HG03520 (cell line): ENCODE results near the gene CIITA.

Experiments
- ATAC-seq: cut with Tn5 transposase; IDR thresholded peaks from one replicate; pipeline ENCODE4 v1.9.1; 2021; ENCODE audit warnings: mild to moderate bottlenecking, moderate library complexity; ENCODE audit not compliant: unreplicated experiment

CIITA gene

DNA sequence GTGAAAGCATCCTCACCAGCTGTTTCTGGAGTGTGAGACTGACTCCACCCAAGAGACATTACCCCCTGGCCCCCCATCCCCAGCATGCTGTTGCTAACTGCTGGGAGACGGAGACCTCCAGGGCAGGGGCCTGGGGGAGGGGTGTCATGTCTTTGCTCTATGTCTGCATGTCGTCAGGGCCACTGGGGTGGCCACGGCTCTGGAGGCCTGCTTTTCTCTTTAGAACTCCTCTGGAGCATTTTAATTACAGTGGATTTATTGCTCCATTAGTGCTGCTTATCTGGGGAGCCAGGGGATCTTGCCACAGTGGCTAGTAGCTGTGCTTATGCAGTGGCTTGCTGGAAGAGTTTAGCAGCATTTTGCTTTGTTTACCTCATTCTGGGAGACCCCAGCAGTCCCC lies 99.6 kb downstream of the CIITA start:
- ATAC-seq, result no peak

DNA sequence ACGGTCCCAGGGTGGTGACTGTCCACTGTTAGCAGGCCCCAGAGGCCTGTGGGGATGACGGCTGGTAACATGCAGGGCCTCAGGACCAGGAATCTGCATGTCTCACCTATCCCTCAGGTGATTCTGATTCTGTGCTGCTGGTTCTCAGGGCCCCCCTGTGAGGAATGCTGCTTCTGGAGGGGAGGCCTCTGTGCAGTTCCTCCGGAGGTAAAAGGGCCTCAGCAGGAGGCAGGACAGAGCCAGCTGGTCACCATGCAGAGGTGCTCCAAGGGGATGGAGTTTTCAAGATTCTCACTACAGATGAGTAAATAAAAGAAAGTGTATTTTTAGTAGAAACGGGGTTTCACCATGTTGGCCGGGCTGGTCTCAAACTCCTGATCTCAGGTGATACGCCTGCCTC lies 101.1 kb downstream of the CIITA start:
- no peak for ATAC-seq

DNA sequence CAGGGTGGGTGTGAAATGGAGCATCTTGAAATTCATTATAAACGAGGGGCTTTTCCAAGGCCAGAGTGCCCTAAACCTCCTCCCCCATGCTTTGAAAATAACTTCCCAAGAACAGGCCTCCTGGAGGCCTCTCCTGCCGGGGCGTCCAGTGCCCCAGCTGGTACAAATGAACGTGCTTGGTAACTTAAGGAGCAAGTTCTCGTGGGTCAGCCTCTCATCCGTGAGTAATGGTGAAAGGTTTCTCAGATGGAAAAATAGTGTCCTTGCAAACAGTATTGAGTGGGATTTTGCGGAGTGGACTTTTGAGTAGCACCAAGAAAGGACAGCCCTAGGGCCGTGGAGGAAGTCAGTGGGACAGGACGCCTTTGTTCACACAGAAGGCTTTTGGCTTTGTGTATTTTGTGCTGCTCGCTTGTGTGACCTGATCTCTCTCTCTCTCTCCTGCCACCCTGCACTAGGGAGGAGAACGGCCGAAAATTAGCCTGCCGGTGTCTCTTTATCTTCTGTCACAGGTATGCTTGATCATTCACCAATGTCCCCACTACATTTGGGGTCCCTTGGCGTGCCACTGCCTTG lies 102.0 kb downstream of the CIITA start:
- no peak for ATAC-seq

DNA sequence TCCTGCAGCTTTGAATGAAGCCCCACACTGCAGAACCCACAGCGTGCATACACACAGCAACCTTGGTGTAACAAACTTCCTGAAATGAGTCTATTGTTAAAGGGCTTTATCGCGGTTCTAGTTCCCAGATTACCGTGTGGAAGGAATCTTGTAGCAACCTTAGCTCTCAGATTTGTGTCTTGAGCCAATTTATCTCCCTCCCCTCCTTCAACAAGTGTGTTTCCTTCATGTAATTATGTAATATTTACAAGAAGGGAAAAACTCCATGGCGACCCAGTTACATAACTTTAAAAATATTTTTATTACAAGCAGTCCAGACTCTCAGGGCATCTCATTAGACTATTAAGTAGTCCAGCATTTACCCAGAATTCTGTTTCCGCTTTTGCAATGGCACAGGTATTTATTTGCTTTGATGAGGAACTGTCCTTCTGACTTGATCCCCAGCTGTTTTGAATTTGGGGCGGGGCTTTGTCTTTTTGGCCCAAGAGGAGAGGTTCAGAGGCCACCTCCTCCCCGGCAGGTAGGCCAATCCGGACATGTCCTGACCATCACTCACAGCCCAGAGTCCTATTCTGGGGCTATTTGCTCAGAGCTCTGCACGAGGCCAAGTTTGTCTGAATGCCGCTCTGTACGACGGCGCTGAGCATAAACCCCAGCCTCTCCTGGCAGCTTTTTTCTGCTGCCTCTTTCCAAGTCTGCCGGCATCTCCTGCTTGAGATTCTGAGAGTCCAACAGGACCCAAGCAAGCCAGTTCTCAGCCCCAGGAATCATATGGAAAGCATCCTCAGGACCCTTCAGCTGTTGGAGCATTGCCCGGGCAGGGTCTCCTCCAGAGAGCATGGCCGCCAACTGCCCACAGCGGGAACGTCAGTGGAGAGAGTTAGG lies 103.0 kb downstream of the CIITA start:
- no peak for ATAC-seq

DNA sequence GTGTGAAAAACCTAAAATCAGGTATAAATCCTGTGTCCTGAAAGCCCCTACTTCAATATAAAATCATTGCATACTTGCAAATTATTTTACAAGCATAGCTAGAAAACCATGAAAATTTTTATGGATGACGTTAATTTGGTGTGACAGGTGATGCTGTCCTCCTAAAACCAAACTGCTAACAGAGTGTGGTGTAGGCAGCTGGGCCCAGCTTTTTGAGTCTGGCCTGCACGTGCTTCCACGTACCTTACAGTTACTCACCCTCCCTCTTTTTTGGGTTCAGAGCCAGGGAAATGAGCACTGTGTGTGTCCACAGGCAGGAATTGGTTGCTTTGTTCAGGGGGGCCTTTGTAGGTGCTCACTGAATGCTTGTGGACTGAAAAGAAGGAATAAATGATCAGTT lies 103.8 kb downstream of the CIITA start:
- ATAC-seq, result no peak

DNA sequence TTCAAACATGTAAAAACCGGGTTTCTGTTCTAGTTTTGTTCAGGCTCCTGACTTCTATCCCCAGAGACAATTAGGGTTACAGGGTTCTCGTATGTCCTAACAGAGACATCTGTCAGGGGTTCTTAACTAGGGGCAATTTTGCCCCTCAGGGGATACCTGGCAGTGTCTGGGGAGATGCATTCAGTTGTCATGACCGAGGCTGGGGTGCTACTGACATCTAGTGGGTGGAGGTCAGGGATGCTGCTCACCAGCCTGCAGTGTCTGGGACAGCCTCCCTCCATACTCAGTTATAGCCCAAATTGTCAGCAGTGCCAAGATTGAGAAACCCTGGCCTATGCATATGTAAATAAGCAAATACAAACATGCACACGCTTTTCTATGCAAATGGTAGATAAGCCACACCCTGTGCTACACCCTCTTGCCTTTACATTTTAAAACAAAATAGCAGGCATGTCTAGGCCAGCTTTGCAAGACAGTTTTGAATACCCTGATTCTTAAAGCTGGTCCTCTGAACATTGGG lies 104.8 kb downstream of the CIITA start:
- ATAC-seq, result no peak

DNA sequence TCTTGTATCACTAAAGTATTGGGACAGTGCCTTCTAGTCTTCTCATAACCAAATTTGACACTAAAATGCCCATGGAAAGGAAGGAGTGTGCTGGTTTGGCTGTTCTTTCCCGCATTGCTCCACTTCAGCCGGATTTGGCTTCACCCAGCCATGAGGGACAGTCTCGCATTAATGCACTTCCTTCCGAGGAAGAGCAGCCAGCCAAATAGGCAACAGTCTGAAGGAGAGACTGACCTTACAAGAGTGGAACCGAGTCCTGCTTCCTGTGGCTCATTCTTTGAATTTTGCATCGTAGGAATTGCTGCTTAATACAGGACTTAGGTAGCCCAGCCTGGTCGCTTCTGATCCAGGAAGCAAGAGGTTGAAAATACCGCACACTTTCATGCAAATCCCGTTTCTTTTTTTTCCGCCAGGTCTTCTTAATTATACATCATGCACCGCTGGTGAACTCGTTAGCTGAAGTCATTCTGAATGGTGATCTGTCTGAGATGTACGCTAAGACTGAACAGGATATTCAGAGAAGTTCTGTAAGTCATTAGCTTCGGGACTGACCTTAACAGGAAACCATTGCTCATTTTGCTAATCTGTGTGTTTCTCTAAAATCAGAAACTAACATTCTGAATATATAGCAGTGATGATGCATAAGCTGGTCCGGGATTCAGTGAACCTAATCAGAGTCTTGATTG lies 105.6 kb downstream of the CIITA start:
- ATAC-seq, result no peak

DNA sequence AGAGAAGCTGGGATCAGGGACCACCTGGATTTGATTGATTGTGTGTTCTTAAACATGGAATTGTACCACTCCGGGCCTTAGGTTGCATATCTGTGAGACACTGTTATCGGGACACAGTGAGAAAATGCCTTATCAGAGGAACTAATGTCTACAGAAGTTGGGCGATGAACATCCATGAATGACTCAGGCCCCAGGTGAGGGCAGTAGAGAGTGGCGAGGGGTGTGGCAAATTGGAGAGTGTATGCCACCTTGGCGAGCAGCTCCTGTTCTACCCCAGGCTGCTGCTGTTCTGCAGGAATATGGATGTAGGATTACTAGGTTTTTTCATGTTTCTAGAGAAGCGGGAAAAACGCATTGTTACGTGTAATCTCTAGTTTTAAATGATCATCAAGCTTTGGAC lies 106.2 kb downstream of the CIITA start:
- ATAC-seq, result peak; percentile 23

DNA sequence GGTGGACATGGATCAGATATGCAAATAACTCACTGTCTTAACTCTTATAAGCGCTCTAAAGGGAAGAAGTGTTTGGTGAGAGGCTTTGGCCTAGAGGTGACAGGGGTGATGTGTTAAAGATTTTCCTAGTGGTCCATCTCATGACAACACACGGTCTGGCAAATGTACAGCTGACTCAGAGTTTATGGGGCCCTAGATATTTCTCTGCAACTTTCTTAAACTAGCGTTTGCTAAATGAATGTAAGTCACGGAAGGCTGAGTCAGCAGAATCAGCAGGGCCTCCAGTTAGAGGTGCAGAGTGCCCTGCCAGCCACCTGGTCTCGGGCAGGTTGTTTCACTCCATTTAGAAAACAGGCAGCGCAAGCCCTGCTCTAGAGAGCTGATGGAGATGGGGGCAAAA lies 107.5 kb downstream of the CIITA start:
- ATAC-seq, result no peak
